GM12878 (cell line): ENCODE results near the gene MSI2. TPM values are rescaled to one million over a fixed set of nuclear protein-coding genes. Genes with fewer than 3 reads are reported as not detected.

ENCODE experiments used
- ATAC-seq: fragments of 200-7000 bp; cut with Tn5 transposase; 3 replicates; pipeline ENCODE4 v1.9.1; 2020; ENCODE audit warnings: mild to moderate bottlenecking, moderate library complexity
- BruUV-seq: library from RNA; stranded (reverse); fragments of 400-500 nt; replicated peaks from 2 replicates; lab custom pipeline; 2021; lab: Mats Ljungman, UMichigan
- CTCF ChIA-PET: fragments of 300-600 bp; sonication (Branson Sonifier 250); formaldehyde crosslinking; extraction: SDS; loops from one replicate; lab custom pipeline; 2021; ENCODE audit warnings: inconsistent platforms; lab: Yijun Ruan, JAX
- POLR2A ChIA-PET: fragments of 350-600 bp; formaldehyde crosslinking; extraction: SDS; loops from one replicate; lab custom pipeline; 2021; ENCODE audit warnings: inconsistent platforms; lab: Charles Lee
- RAD21 ChIA-PET: fragments of 300-600 bp; sonication (Branson Sonifier 250); formaldehyde crosslinking; loops from one replicate; lab custom pipeline; 2023; ENCODE audit warnings: antibody characterized with exemption; ENCODE audit not compliant: unreplicated experiment; lab: Charles Lee
- SMC1A ChIA-PET: fragments of 300-600 bp; sonication (Branson Sonifier 250); formaldehyde crosslinking; loops from one replicate; lab custom pipeline; 2023; ENCODE audit not compliant: unreplicated experiment, uncharacterized antibody; lab: Charles Lee
- DNase-seq: peaks from one replicate; pipeline ENCODE4 v3.0.0-alpha.2; 2011; ENCODE audit warnings: low read depth, low spot score
- FAIRE-seq: peaks from 3 replicates; lab custom pipeline; 2011; peaks lifted over from hg19 to GRCh38; lab: Jason Lieb, UNC
- H2AFZ ChIP-seq: 2 replicates; pipeline ENCODE4 v1.6.0; 2011; ENCODE audit warnings: low read depth, low read length, control low read depth; ENCODE audit not compliant: control insufficient read depth
- H3K27ac ChIP-seq: 2 replicates; pipeline ENCODE4 v1.5.1; 2011; ENCODE audit warnings: control low read depth; ENCODE audit not compliant: control insufficient read depth, insufficient read depth
- H3K27me3 ChIP-seq, 2 experiments: replicated peaks in 1 of 2; 2 replicates each; pipeline versions ENCODE4 v1.6.0 to v1.6.1; 2011; ENCODE audit warnings: low read length in 1 of 2; ENCODE audit not compliant: control insufficient read depth in 2 of 2, insufficient read depth in 2 of 2
- H3K36me3 ChIP-seq, 2 experiments: 2 replicates each; pipeline ENCODE4 v1.5.1; 2011; ENCODE audit warnings: low read length in 1 of 2; ENCODE audit not compliant: control insufficient read depth in 2 of 2, insufficient read depth in 2 of 2
- H3K4me1 ChIP-seq: 2 replicates; pipeline ENCODE4 v1.6.1; 2011; ENCODE audit warnings: mild to moderate bottlenecking, low read length, moderate library complexity, mixed read lengths; ENCODE audit not compliant: control insufficient read depth, insufficient read depth
- H3K4me2 ChIP-seq: 2 replicates; pipeline ENCODE4 v1.6.0; 2011; ENCODE audit warnings: control low read depth; ENCODE audit not compliant: control insufficient read depth, insufficient read depth
- H3K4me3 ChIP-seq: fragments of 200-600 bp; sonication (generic); 2 replicates; pipeline ENCODE4 v1.5.1; 2016
- H3K79me2 ChIP-seq: 2 replicates; pipeline ENCODE4 v1.6.0; 2011; ENCODE audit warnings: low read length; ENCODE audit not compliant: control insufficient read depth, insufficient read depth
- H3K9ac ChIP-seq: 2 replicates; pipeline ENCODE4 v1.8.0; 2011; ENCODE audit warnings: low read length, control low read depth, mixed read lengths; ENCODE audit not compliant: control insufficient read depth, insufficient read depth
- H3K9me3 ChIP-seq: replicated peaks from 3 replicates; pipeline ENCODE4 v1.5.1; 2011; ENCODE audit warnings: mild to moderate bottlenecking, low read length; ENCODE audit not compliant: control insufficient read depth, insufficient read depth
- H4K20me1 ChIP-seq: 2 replicates; pipeline ENCODE4 v1.6.0; 2011; ENCODE audit not compliant: control insufficient read depth, insufficient read depth
- CBX3 ChIP-seq: fragments of 200-600 bp; sonication (generic); IDR thresholded peaks from 2 replicates; pipeline ENCODE4 v1.6.1; 2016; ENCODE audit warnings: low read depth, borderline replicate concordance
- CREM ChIP-seq: IDR thresholded peaks from 2 replicates; pipeline ENCODE4 v1.6.1; 2014; ENCODE audit warnings: antibody characterized with exemption, low read depth
- EED ChIP-seq: sonication (generic); IDR thresholded peaks from 2 replicates; pipeline ENCODE4 v1.6.1; 2016; ENCODE audit warnings: antibody characterized with exemption, low read depth
- HDAC6 ChIP-seq: fragments of 200-600 bp; sonication (generic); IDR thresholded peaks from one replicate; pipeline ENCODE4 v1.8.0; 2017; ENCODE audit warnings: antibody characterized with exemption; ENCODE audit not compliant: unreplicated experiment
- JUNB ChIP-seq: IDR thresholded peaks from 2 replicates; pipeline ENCODE4 v1.6.1; 2016; ENCODE audit warnings: antibody characterized with exemption, mild to moderate bottlenecking
- MYC ChIP-seq: IDR thresholded peaks from 2 replicates; pipeline ENCODE4 v1.6.1; 2011; ENCODE audit warnings: mild to moderate bottlenecking, low read length, moderate library complexity, inconsistent platforms; ENCODE audit not compliant: insufficient read depth, insufficient replicate concordance, insufficient read length, severe bottlenecking
- NBN ChIP-seq: fragments of 450-650 bp; IDR thresholded peaks from 2 replicates; pipeline ENCODE4 v1.6.1; 2016
- NFIC ChIP-seq: IDR thresholded peaks from 2 replicates; pipeline ENCODE4 v1.6.1; 2012; ENCODE audit warnings: low read depth, mild to moderate bottlenecking, inconsistent platforms, low read length, moderate library complexity
- NFYB ChIP-seq: IDR thresholded peaks from 2 replicates; pipeline ENCODE4 v1.6.1; 2011; ENCODE audit warnings: low read depth, mild to moderate bottlenecking, low read length, improper control_type of control experiment, moderate library complexity; ENCODE audit not compliant: insufficient read depth
- SREBF1 ChIP-seq: IDR thresholded peaks from 2 replicates; pipeline ENCODE4 v1.6.1; 2012; ENCODE audit warnings: mild to moderate bottlenecking, low read length
- ZNF207 ChIP-seq: fragments of 450-650 bp; IDR thresholded peaks from 2 replicates; pipeline ENCODE4 v1.6.1; 2014; ENCODE audit warnings: antibody characterized with exemption, mild to moderate bottlenecking, borderline replicate concordance
- WGBS: methylation state at CpG from one replicate; pipeline ENCODE4 v1.1.6; 2016; ENCODE audit warnings: low lambda C conversion rate; ENCODE audit not compliant: insufficient replicate concordance, insufficient coverage; ENCODE audit errors: missing lambda C conversion rate; 5-methylcytosine and 5-hydroxymethylcytosine counted together
- in situ Hi-C: fragments of 300-500 bp; cut with MboI; formaldehyde crosslinking; loops from 9 replicates; pipeline ENCODE4 v1.14.3; 2018; ENCODE audit warnings: mixed read lengths
- intact Hi-C: fragments of 100-400 bp; cut with micrococcal nuclease; formaldehyde crosslinking; loops from one replicate; pipeline ENCODE4 v1.14.2; 2022; ENCODE audit not compliant: unreplicated experiment
- polyA plus RNA-seq, 11 experiments: library from polyadenylated mRNA; depleted of rRNA in 4 of 11; unstranded in 6 of 11; stranded (reverse) in 5 of 11; fragments of >200 nt; fragmentation: Nextera tagmentation in 4 of 11; fragmentation: Illumina TruSeq in 1 of 11; extraction: Ambion mirVana in 4 of 11; extraction: Trizol in 1 of 11; gene quantifications; 1 replicate in 1 of 11; 2 replicates in 10 of 11; pipeline versions ENCODE4 v1.2.1 to v1.2.3, GENCODE V29; 2011 to 2016; ENCODE audit warnings: inconsistent platforms in 2 of 11, missing spikeins in 2 of 11, low read depth in 1 of 11
- total RNA-seq, 4 experiments: library from RNA; depleted of rRNA in 3 of 4; stranded (reverse); fragments of >200 nt in 3 of 4; fragmentation: Illumina TruSeq in 1 of 4; extraction: Trizol in 1 of 4; gene quantifications; 2 replicates each; pipeline versions ENCODE4 v1.2.1 to v1.2.3, GENCODE V29; 2013 to 2021
- TF ChIP-seq, protein P1 (sequence below): fragments of 450-650 bp; IDR thresholded peaks from 2 replicates; pipeline ENCODE4 v1.6.1; 2017; ENCODE audit warnings: borderline replicate concordance
- TF ChIP-seq, protein P2 (sequence below): IDR thresholded peaks from 2 replicates; pipeline ENCODE4 v1.6.1; 2012; ENCODE audit warnings: low read depth, low read length, improper control_type of control experiment

The MSI2 gene
- total and polyA plus RNA-seq, 10 of the 15 experiments (the other 5 are each of a cell fraction or from before 2014, with no cell fraction given) = 6.1 to 76.1 (median 42.0) TPM

DNA sequence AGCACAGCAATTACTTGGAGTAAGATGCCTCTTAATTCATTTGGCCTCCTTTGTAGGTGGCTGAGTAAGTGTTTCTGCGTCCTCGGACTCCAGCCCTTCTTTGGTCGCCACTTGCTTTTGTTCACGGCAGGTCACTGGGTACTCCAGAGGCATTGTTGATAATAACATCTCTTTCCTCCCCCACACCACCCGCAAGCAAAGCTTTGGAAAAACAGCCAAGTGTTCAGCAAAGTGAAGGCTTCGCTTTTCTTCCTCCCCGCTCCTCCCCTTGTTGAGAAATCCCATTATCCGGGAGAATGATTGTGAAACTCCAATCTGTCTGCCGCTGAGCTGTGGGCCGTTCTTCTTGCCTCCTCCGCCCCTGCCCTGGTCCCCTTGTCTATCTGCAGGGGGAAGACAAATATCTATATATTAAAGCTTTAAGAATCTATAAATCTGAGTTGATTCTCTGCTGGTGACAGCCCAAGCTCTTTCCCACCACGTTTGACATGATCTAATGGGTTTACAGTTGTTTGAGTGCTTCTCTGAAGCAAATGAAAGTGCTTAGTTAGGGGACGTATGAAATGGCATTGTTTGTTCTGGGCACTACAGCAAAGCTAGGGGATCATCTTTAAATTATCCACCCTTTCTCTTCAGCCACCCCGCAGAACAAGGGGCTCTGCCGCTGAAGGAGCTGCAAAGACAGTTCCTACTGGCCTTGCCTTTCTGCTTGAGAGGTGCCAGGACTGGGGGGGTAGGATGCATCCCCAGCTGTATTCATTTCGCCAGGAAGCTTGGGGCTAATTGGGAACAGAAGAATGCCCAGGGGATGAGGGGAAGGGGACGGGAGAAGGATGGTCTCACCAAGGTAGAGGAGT, 321.7 kb downstream of the MSI2 start:
- CTCF ChIA-PET = interaction anchor here (0.6 to 2.2 kb wide), 9 partner anchors 27 to 449 kb away, joined by 3 to 9 read pairs (median 5); no protein-coding TSS in a partner anchor
- SMC1A ChIA-PET = interaction anchor here (0.7 to 2.6 kb wide), 14 partner anchors 11 to 159 kb away, joined by 3 to 16 read pairs (median 4); no protein-coding TSS in a partner anchor
- DNase-seq (no peak), FAIRE-seq (no peak), ATAC-seq (peak; percentile 28; the same call in 2 of the 3 replicates)
- POLR2A ChIA-PET = interaction anchor here (0.5 to 1.6 kb wide), 2 partner anchors 10 to 17 kb away, joined by 3 to 4 read pairs; no protein-coding TSS in a partner anchor
- H3K4me1 ChIP-seq = peaks cover 10% of the 10 kb centered on the region
- TF ChIP-seq CREM (no peak), JUNB (peak; percentile 58)
- H3K27me3 ChIP-seq = no peaks in the 10 kb centered on the region
- H4K20me1 ChIP-seq = no peaks in the 10 kb centered on the region
- no peak overlapping the region; the same call in 1 of the 2 replicates for H3K4me2 ChIP-seq
- 78% methylated on average over 17 of the region's 17 CpGs for WGBS
- no peaks in the 10 kb centered on the region; a peak in 1 of 4 replicates for H3K36me3 ChIP-seq
- intact Hi-C loops = no loop called here
- in situ Hi-C loops = no loop called here
- H3K9ac ChIP-seq = no peak overlapping the region
- no peaks in the 10 kb centered on the region for H3K9me3 ChIP-seq
- H3K27ac ChIP-seq = peak overlapping the region; percentile 38; the same call in 1 of the 2 replicates
- H3K4me3 ChIP-seq = no peak overlapping the region
- BruUV-seq = no TSS peak
- no peak overlapping the region for H2AFZ ChIP-seq
- RAD21 ChIA-PET = interaction anchor here (0.7 to 2.2 kb wide), 8 partner anchors 24 to 335 kb away, joined by 3 to 8 read pairs (median 4); no protein-coding TSS in a partner anchor
- no peaks in the 10 kb centered on the region for H3K79me2 ChIP-seq

DNA sequence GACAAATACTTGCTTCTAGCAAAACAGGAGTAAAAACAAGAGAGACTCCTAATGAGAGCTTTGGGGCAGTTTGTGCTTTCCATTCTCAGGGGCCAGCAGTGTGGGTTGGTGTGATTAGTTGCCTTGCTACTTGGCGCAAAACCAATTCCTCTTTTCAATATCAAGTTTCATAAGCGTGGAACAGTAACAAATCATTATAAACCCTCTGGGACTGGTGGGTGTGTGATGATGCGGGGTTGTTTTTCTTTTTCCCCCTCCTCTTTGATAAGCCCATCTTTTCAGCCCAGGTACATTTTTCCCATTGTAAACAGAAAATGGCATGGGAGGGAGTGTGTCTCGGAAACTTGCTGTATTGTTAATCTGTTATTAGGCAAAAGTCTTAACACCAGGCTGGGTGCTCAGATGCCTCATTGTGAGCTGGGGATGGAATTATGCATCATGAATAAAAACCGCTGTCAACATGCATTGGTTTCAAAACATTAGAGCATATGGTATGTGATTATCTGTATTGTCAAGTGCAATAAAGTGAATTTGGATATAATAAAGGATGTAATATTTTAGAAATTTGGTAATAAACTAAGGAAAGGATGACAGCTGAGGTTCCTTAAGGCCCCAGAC, 322.4 kb downstream of the MSI2 start:
- RAD21 ChIA-PET = interaction anchor here (0.9 to 2.2 kb wide), 5 partner anchors 25 to 124 kb away, joined by 4 to 8 read pairs (median 4); no protein-coding TSS in a partner anchor
- peak; percentile 93 for ATAC-seq
- intact Hi-C loops = no loop called here
- TF ChIP-seq MYC (no peak), NFIC (no peak), NFYB (no peak), CBX3 (no peak), NBN (0 out of 2 replicates have a peak, but pooled peaks have one; percentile 21), HDAC6 (no peak), EED (no peak), SREBF1 (no peak), ZNF207 (no peak)
- TF ChIP-seq, protein P1, sequence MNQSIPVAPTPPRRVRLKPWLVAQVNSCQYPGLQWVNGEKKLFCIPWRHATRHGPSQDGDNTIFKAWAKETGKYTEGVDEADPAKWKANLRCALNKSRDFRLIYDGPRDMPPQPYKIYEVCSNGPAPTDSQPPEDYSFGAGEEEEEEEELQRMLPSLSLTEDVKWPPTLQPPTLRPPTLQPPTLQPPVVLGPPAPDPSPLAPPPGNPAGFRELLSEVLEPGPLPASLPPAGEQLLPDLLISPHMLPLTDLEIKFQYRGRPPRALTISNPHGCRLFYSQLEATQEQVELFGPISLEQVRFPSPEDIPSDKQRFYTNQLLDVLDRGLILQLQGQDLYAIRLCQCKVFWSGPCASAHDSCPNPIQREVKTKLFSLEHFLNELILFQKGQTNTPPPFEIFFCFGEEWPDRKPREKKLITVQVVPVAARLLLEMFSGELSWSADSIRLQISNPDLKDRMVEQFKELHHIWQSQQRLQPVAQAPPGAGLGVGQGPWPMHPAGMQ = no peak
- TF ChIP-seq, protein P2, sequence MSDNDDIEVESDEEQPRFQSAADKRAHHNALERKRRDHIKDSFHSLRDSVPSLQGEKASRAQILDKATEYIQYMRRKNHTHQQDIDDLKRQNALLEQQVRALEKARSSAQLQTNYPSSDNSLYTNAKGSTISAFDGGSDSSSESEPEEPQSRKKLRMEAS = no peak

More for the DNA sequence above, 322.4 kb downstream of the MSI2 start:
- no peaks in the 10 kb centered on the region; a peak in 1 of 4 replicates for H3K36me3 ChIP-seq
- H3K27ac ChIP-seq = peak overlapping the region; percentile 38; the same call in 1 of the 2 replicates
- H3K4me2 ChIP-seq = no peak overlapping the region; the same call in 1 of the 2 replicates
- peaks cover 10% of the 10 kb centered on the region for H3K4me1 ChIP-seq
- peak; percentile 93 for FAIRE-seq
- BruUV-seq = no TSS peak
- H2AFZ ChIP-seq = no peak overlapping the region
- whole genome bisulfite sequencing = 34% methylated on average over 5 of the region's 5 CpGs
- ChIA-PET CTCF (interaction anchor here (0.6 to 2.2 kb wide), 8 partner anchors 27 to 450 kb away, joined by 3 to 9 read pairs (median 5); no protein-coding TSS in a partner anchor), SMC1A (interaction anchor here (0.7 to 2.6 kb wide), 12 partner anchors 12 to 160 kb away, joined by 3 to 16 read pairs (median 4); no protein-coding TSS in a partner anchor), POLR2A (interaction anchor here (0.5 to 1.6 kb wide), 2 partner anchors 11 to 17 kb away, joined by 3 to 4 read pairs; no protein-coding TSS in a partner anchor)
- no peaks in the 10 kb centered on the region for H3K79me2 ChIP-seq
- no peaks in the 10 kb centered on the region for H4K20me1 ChIP-seq
- H3K9ac ChIP-seq = no peak overlapping the region
- H3K9me3 ChIP-seq = no peaks in the 10 kb centered on the region
- in situ Hi-C loops = no loop called here
- peak; percentile 23 for DNase-seq
- H3K4me3 ChIP-seq = no peak overlapping the region
- no peaks in the 10 kb centered on the region for H3K27me3 ChIP-seq
